GM23338 (cell line): Measurements from ENCODE around the gene THSD7A. TPM values are rescaled to one million over a fixed set of nuclear protein-coding genes. Genes with fewer than 3 reads are reported as not detected.

Experiments used
- ATAC-seq: fragments of 200-7000 bp; cut with Tn5 transposase; 3 replicates; pipeline ENCODE4 v1.9.1; 2020
- DNase-seq: peaks from one replicate; pipeline ENCODE4 v3.0.0-alpha.2; 2015; ENCODE audit warnings: low spot score
- H2AFZ ChIP-seq: fragments of 200-600 bp; sonication (generic); 2 replicates; pipeline ENCODE4 v1.8.0; 2016; ENCODE audit warnings: antibody characterized with exemption, mild to moderate bottlenecking, moderate library complexity
- H3F3A ChIP-seq: fragments of 200-600 bp; sonication (generic); replicated peaks from 2 replicates; pipeline ENCODE4 v1.8.0; 2017; ENCODE audit warnings: antibody characterized with exemption, mixed run types, low read depth
- H3K27ac ChIP-seq: fragments of 200-600 bp; sonication (generic); 2 replicates; pipeline ENCODE4 v1.6.1; 2016; ENCODE audit warnings: low read depth
- H3K27me3 ChIP-seq: fragments of 200-600 bp; sonication (generic); 2 replicates; pipeline ENCODE4 v1.8.0; 2016; ENCODE audit warnings: mild to moderate bottlenecking, mixed run types, moderate library complexity; ENCODE audit not compliant: insufficient read depth
- H3K36me3 ChIP-seq: fragments of 200-600 bp; sonication (generic); 2 replicates; pipeline ENCODE4 v1.8.0; 2016; ENCODE audit warnings: mild to moderate bottlenecking; ENCODE audit not compliant: insufficient read depth
- H3K4me1 ChIP-seq: fragments of 200-600 bp; sonication (generic); 2 replicates; pipeline ENCODE4 v1.8.0; 2016; ENCODE audit warnings: mild to moderate bottlenecking, moderate library complexity; ENCODE audit not compliant: insufficient read depth
- H3K4me2 ChIP-seq: fragments of 200-600 bp; sonication (generic); 2 replicates; pipeline ENCODE4 v1.7.1; 2017; ENCODE audit warnings: mixed run types
- H3K4me3 ChIP-seq: fragments of 200-600 bp; sonication (generic); 2 replicates; pipeline ENCODE4 v1.6.1; 2016; ENCODE audit warnings: mixed run types
- H3K79me2 ChIP-seq: fragments of 200-600 bp; sonication (generic); replicated peaks from 2 replicates; pipeline ENCODE4 v1.8.0; 2017; ENCODE audit warnings: mild to moderate bottlenecking; ENCODE audit not compliant: insufficient read depth
- H3K9me2 ChIP-seq: fragments of 200-600 bp; sonication (generic); 2 replicates; pipeline ENCODE4 v1.8.0; 2017; ENCODE audit not compliant: insufficient read depth
- H4K20me1 ChIP-seq: fragments of 200-600 bp; sonication (generic); replicated peaks from 2 replicates; pipeline ENCODE4 v1.8.0; 2017; ENCODE audit warnings: mild to moderate bottlenecking; ENCODE audit not compliant: insufficient read depth
- H3K27ac Mint-ChIP-seq: 2 replicates; pipeline ENCODE4 v1.8.0; 2020; ENCODE audit warnings: inconsistent platforms, mild to moderate bottlenecking, moderate library complexity, mixed read lengths
- H3K27me3 Mint-ChIP-seq: 3 replicates; pipeline ENCODE4 v1.8.0; 2022; ENCODE audit warnings: low read depth, mild to moderate bottlenecking, moderate library complexity, mixed read lengths, inconsistent platforms; ENCODE audit not compliant: insufficient read depth, poor library complexity
- H3K36me3 Mint-ChIP-seq: 3 replicates; pipeline ENCODE4 v1.8.0; 2021; ENCODE audit warnings: low read depth, mild to moderate bottlenecking, inconsistent platforms, moderate library complexity, mixed read lengths
- H3K4me1 Mint-ChIP-seq: 3 replicates; pipeline ENCODE4 v1.8.0; 2020; ENCODE audit warnings: mild to moderate bottlenecking, inconsistent platforms, mixed read lengths
- H3K4me3 Mint-ChIP-seq: 3 replicates; pipeline ENCODE4 v1.8.0; 2021; ENCODE audit warnings: moderate library complexity, mild to moderate bottlenecking, inconsistent platforms, mixed read lengths
- H3K9me3 Mint-ChIP-seq: 3 replicates; pipeline ENCODE4 v1.8.0; 2020; ENCODE audit warnings: moderate library complexity, mild to moderate bottlenecking, inconsistent platforms, mixed read lengths
- CREB1 ChIP-seq: fragments of 250-450 bp; sonication (Bioruptor Pico); IDR thresholded peaks from 2 replicates; pipeline ENCODE4 v1.5.0; 2020; ENCODE audit warnings: low read depth, mild to moderate bottlenecking, moderate library complexity
- EZH2 ChIP-seq: fragments of 200-600 bp; sonication (generic); IDR thresholded peaks from one replicate; pipeline ENCODE4 v1.8.0; 2017; ENCODE audit warnings: antibody characterized with exemption, mild to moderate bottlenecking, low read depth; ENCODE audit not compliant: unreplicated experiment
- EZH2phosphoT487 ChIP-seq: fragments of 200-600 bp; sonication (generic); IDR thresholded peaks from one replicate; pipeline ENCODE4 v1.8.1; 2018; ENCODE audit warnings: antibody characterized with exemption; ENCODE audit not compliant: unreplicated experiment
- POLR2AphosphoS5 ChIP-seq: IDR thresholded peaks from 2 replicates; pipeline ENCODE4 v1.6.1; 2016; ENCODE audit warnings: antibody characterized with exemption, low read depth
- REST ChIP-seq: IDR thresholded peaks from one replicate; pipeline ENCODE4 v1.6.1; 2018; ENCODE audit warnings: antibody characterized with exemption; ENCODE audit not compliant: unreplicated experiment
- ZNF114 ChIP-seq: fragments of 250-450 bp; sonication (Bioruptor Pico); IDR thresholded peaks from 2 replicates; pipeline ENCODE4 v1.5.0; 2020; ENCODE audit warnings: mild to moderate bottlenecking, moderate library complexity
- polyA plus RNA-seq: library from polyadenylated mRNA; unstranded; fragments of >200 nt; fragmentation: Nextera tagmentation; extraction: Ambion mirVana; gene quantifications from 2 replicates; pipeline ENCODE4 v1.2.1, GENCODE V29; 2016
- total RNA-seq: library from RNA; depleted of rRNA; stranded (reverse); fragments of >200 nt; shearing (Covaris generic); gene quantifications from 2 replicates; pipeline ENCODE4 v1.2.3, GENCODE V29; 2014
- TF ChIP-seq, protein P1 (sequence below): fragments of 250-450 bp; sonication (Bioruptor Pico); IDR thresholded peaks from 2 replicates; pipeline ENCODE4 v1.5.0; 2020; ENCODE audit warnings: mild to moderate bottlenecking, moderate library complexity
- TF ChIP-seq, protein P2 (sequence below), 2 experiments: fragments of 200-600 bp in 1 of 2; sonication (generic) in 1 of 2; conservative IDR thresholded peaks; 2 replicates each; pipeline versions ENCODE4 v1.5.1 to v1.6.1; 2016 to 2017; ENCODE audit warnings: antibody characterized with exemption in 2 of 2, low read depth in 2 of 2, mild to moderate bottlenecking in 2 of 2, moderate library complexity in 1 of 2
- TF ChIP-seq, protein P3 (sequence below): IDR thresholded peaks from 2 replicates; pipeline ENCODE4 v1.6.1; 2016; ENCODE audit warnings: antibody characterized with exemption

Gene THSD7A
- total and polyA plus RNA-seq, 2 experiments from 2014 or later, result 1.3 to 2.1 TPM

DNA sequence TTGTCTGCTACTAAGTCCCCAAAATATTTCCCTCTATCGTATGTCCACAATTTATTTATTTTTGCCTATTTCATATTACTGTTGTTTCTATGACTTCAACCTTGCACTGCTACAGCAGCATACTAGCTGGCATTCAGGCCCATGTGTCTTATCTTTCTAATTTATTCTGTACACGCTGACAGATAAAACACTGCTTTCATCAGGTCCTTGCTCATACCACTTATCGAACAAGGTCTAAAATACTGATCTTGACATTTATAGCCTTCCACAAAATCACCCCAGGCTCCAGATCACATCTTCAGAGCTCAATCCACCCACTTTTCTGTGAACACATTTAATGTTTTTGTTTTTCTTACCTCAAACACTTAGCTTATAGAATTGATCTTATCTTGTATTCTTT is 374.6 kb downstream of the THSD7A start (continued):
- TF ChIP-seq, protein P1, sequence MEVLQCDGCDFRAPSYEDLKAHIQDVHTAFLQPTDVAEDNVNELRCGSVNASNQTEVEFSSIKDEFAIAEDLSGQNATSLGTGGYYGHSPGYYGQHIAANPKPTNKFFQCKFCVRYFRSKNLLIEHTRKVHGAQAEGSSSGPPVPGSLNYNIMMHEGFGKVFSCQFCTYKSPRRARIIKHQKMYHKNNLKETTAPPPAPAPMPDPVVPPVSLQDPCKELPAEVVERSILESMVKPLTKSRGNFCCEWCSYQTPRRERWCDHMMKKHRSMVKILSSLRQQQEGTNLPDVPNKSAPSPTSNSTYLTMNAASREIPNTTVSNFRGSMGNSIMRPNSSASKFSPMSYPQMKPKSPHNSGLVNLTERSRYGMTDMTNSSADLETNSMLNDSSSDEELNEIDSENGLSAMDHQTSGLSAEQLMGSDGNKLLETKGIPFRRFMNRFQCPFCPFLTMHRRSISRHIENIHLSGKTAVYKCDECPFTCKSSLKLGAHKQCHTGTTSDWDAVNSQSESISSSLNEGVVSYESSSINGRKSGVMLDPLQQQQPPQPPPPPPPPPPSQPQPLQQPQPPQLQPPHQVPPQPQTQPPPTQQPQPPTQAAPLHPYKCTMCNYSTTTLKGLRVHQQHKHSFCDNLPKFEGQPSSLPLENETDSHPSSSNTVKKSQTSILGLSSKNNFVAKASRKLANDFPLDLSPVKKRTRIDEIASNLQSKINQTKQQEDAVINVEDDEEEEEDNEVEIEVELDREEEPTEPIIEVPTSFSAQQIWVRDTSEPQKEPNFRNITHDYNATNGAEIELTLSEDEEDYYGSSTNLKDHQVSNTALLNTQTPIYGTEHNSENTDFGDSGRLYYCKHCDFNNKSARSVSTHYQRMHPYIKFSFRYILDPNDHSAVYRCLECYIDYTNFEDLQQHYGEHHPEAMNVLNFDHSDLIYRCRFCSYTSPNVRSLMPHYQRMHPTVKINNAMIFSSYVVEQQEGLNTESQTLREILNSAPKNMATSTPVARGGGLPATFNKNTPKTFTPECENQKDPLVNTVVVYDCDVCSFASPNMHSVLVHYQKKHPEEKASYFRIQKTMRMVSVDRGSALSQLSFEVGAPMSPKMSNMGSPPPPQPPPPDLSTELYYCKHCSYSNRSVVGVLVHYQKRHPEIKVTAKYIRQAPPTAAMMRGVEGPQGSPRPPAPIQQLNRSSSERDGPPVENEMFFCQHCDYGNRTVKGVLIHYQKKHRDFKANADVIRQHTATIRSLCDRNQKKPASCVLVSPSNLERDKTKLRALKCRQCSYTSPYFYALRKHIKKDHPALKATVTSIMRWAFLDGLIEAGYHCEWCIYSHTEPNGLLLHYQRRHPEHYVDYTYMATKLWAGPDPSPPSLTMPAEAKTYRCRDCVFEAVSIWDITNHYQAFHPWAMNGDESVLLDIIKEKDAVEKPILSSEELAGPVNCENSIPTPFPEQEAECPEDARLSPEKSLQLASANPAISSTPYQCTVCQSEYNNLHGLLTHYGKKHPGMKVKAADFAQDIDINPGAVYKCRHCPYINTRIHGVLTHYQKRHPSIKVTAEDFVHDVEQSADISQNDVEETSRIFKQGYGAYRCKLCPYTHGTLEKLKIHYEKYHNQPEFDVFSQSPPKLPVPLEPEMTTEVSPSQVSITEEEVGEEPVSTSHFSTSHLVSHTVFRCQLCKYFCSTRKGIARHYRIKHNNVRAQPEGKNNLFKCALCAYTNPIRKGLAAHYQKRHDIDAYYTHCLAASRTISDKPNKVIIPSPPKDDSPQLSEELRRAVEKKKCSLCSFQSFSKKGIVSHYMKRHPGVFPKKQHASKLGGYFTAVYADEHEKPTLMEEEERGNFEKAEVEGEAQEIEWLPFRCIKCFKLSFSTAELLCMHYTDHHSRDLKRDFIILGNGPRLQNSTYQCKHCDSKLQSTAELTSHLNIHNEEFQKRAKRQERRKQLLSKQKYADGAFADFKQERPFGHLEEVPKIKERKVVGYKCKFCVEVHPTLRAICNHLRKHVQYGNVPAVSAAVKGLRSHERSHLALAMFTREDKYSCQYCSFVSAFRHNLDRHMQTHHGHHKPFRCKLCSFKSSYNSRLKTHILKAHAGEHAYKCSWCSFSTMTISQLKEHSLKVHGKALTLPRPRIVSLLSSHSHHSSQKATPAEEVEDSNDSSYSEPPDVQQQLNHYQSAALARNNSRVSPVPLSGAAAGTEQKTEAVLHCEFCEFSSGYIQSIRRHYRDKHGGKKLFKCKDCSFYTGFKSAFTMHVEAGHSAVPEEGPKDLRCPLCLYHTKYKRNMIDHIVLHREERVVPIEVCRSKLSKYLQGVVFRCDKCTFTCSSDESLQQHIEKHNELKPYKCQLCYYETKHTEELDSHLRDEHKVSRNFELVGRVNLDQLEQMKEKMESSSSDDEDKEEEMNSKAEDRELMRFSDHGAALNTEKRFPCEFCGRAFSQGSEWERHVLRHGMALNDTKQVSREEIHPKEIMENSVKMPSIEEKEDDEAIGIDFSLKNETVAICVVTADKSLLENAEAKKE (CRISPR knock-in tag), result no peak
- TF ChIP-seq CREB1 (no peak), EZH2phosphoT487 (no peak)
- TF ChIP-seq, protein P2, sequence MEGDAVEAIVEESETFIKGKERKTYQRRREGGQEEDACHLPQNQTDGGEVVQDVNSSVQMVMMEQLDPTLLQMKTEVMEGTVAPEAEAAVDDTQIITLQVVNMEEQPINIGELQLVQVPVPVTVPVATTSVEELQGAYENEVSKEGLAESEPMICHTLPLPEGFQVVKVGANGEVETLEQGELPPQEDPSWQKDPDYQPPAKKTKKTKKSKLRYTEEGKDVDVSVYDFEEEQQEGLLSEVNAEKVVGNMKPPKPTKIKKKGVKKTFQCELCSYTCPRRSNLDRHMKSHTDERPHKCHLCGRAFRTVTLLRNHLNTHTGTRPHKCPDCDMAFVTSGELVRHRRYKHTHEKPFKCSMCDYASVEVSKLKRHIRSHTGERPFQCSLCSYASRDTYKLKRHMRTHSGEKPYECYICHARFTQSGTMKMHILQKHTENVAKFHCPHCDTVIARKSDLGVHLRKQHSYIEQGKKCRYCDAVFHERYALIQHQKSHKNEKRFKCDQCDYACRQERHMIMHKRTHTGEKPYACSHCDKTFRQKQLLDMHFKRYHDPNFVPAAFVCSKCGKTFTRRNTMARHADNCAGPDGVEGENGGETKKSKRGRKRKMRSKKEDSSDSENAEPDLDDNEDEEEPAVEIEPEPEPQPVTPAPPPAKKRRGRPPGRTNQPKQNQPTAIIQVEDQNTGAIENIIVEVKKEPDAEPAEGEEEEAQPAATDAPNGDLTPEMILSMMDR (conservative IDR thresholded peaks at IDR 0.05; ENCODE audit: low read depth in 2 of 2), result no peak
- TF ChIP-seq, protein P3, sequence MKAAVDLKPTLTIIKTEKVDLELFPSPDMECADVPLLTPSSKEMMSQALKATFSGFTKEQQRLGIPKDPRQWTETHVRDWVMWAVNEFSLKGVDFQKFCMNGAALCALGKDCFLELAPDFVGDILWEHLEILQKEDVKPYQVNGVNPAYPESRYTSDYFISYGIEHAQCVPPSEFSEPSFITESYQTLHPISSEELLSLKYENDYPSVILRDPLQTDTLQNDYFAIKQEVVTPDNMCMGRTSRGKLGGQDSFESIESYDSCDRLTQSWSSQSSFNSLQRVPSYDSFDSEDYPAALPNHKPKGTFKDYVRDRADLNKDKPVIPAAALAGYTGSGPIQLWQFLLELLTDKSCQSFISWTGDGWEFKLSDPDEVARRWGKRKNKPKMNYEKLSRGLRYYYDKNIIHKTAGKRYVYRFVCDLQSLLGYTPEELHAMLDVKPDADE, result no peak

DNA sequence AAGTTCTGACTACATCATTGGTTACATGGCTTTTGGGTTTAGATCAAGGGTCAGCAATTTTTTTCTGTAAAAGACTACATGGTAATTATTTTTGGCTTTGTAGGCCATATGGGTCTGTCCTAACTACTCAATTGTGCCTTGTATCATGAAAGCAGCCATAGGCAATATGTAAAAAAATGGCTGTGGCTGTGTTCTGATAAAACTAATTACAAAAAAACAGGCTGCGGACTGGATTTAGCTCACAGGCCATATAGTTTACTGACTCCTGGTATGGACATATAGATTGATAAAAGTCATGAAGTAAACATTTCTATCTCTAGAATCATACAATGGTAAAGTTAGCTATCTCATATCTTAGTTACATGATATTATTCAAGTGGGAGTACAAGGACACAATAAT is 375.4 kb downstream of the THSD7A start:
- peaks cover 3% of the 10 kb centered on the region; the same call in 1 of the 3 replicates for H3K4me1 Mint-ChIP-seq
- Histone ChIP-seq H4K20me1 (no peaks in the 10 kb centered on the region), H3F3A (no peaks in the 10 kb centered on the region), H2AFZ (no peak overlapping the region), H3K27ac (no peak overlapping the region), H3K36me3 (no peaks in the 10 kb centered on the region), H3K27me3 (no peaks in the 10 kb centered on the region), H3K4me2 (no peak overlapping the region), H3K4me1 (no peaks in the 10 kb centered on the region), H3K4me3 (no peak overlapping the region), H3K9me2 (no peaks in the 10 kb centered on the region), H3K79me2 (no peaks in the 10 kb centered on the region)
- no peak overlapping the region for H3K4me3 Mint-ChIP-seq
- H3K36me3 Mint-ChIP-seq, result no peaks in the 10 kb centered on the region
- ATAC-seq, result no peak
- TF ChIP-seq REST (no peak), EZH2phosphoT487 (no peak), EZH2 (no peak), ZNF114 (CRISPR knock-in tag) (no peak), POLR2AphosphoS5 (no peak)
- TF ChIP-seq, protein P2 (conservative IDR thresholded peaks at IDR 0.05; ENCODE audit: low read depth in 2 of 2), result no peak
- no peak for DNase-seq
- no peaks in the 10 kb centered on the region for H3K9me3 Mint-ChIP-seq
- H3K27ac Mint-ChIP-seq, result no peak overlapping the region
- H3K27me3 Mint-ChIP-seq, result no peaks in the 10 kb centered on the region
